Loucy (cell line): ENCODE data around the gene VWA1.

Source experiments
- H2AFZ ChIP-seq: fragments of 200-600 bp; sonication (generic); 2 replicates; pipeline ENCODE4 v1.6.0; 2016; ENCODE audit warnings: antibody characterized with exemption, mild to moderate bottlenecking, low read length, moderate library complexity
- H3F3A ChIP-seq: fragments of 200-600 bp; 2 replicates; pipeline ENCODE4 v1.6.0; 2016; ENCODE audit warnings: antibody characterized with exemption, low read depth, mild to moderate bottlenecking
- H3K27me3 ChIP-seq: fragments of 200-600 bp; sonication (generic); 2 replicates; pipeline ENCODE4 v1.6.1; 2014; ENCODE audit warnings: low read length, mild to moderate bottlenecking; ENCODE audit not compliant: insufficient read depth, poor library complexity, severe bottlenecking
- H3K36me3 ChIP-seq: fragments of 200-600 bp; sonication (generic); 2 replicates; pipeline ENCODE4 v1.6.1; 2016; ENCODE audit warnings: low read length; ENCODE audit not compliant: insufficient read depth
- H3K4me1 ChIP-seq: fragments of 200-600 bp; sonication (generic); 2 replicates; pipeline ENCODE4 v1.5.1; 2014; ENCODE audit warnings: low read length, mild to moderate bottlenecking; ENCODE audit not compliant: insufficient read depth, poor library complexity, severe bottlenecking
- H3K4me2 ChIP-seq: fragments of 200-600 bp; sonication (generic); 2 replicates; pipeline ENCODE4 v1.6.0; 2014; ENCODE audit warnings: antibody characterized with exemption, low read length, low read depth, mild to moderate bottlenecking; ENCODE audit not compliant: poor library complexity, severe bottlenecking
- H3K4me3 ChIP-seq: fragments of 200-600 bp; sonication (generic); 2 replicates; pipeline ENCODE4 v1.5.1; 2014; ENCODE audit warnings: low read length, mild to moderate bottlenecking, mixed read lengths; ENCODE audit not compliant: poor library complexity, severe bottlenecking
- H3K79me2 ChIP-seq: fragments of 200-600 bp; sonication (generic); 2 replicates; pipeline ENCODE4 v1.6.1; 2014; ENCODE audit warnings: low read length; ENCODE audit not compliant: insufficient read depth
- H3K9ac ChIP-seq: fragments of 200-600 bp; sonication (generic); 2 replicates; pipeline ENCODE4 v1.6.0; 2014; ENCODE audit warnings: mild to moderate bottlenecking, low read depth, low read length, moderate library complexity; ENCODE audit not compliant: poor library complexity, severe bottlenecking
- H3K9me2 ChIP-seq: fragments of 200-600 bp; sonication (generic); replicated peaks from 2 replicates; pipeline ENCODE4 v1.6.1; 2016; ENCODE audit warnings: low read depth, low read length, mixed read lengths
- H3K9me3 ChIP-seq: fragments of 200-600 bp; sonication (generic); 2 replicates; pipeline ENCODE4 v1.6.1; 2014; ENCODE audit warnings: mild to moderate bottlenecking, antibody characterized with exemption, low read length, low read depth; ENCODE audit not compliant: insufficient read depth
- H4K20me1 ChIP-seq: fragments of 200-600 bp; sonication (generic); 2 replicates; pipeline ENCODE4 v1.6.0; 2014; ENCODE audit warnings: antibody characterized with exemption, low read length, mild to moderate bottlenecking; ENCODE audit not compliant: insufficient read depth, poor library complexity, severe bottlenecking
- CTCF ChIP-seq: fragments of 200-600 bp; sonication (generic); conservative IDR thresholded peaks from 2 replicates; pipeline ENCODE4 v1.5.1; 2014; ENCODE audit warnings: mild to moderate bottlenecking, antibody characterized with exemption, low read length
- EZH2phosphoT487 ChIP-seq: fragments of 200-600 bp; IDR thresholded peaks from 2 replicates; pipeline ENCODE4 v1.6.1; 2018; ENCODE audit warnings: antibody characterized with exemption, mild to moderate bottlenecking, moderate library complexity, borderline replicate concordance

VWA1 gene

DNA sequence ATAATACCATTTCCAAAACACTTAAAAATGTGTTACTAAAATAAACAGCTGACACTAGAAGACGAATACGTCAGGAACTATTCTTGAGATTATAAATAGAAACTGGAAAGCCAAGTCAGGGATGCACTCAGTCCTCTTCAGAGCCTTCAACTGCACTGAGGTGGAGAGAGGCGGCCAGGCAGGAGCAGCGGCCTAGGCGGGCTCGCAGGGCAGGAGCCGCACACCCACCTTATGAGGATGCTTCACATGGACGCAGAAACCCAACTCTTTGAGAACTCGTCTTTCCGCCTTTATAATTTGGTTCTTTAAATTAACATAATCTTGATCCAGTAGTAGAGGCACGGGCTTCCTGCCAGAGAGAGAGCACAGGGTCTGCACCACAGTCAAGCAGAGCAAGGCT is 40.3 kb upstream of the VWA1 start:
- Histone ChIP-seq H3K9me3 (no peaks in the 10 kb centered on the region), H3K9ac (no peak overlapping the region), H3K27me3 (peaks cover 6% of the 10 kb centered on the region), H3K4me3 (no peak overlapping the region), H3K9me2 (no peaks in the 10 kb centered on the region), H2AFZ (no peak overlapping the region), H3F3A (peaks cover 4% of the 10 kb centered on the region; the same call in 1 of the 2 replicates), H4K20me1 (peaks cover 26% of the 10 kb centered on the region), H3K36me3 (peaks cover 60% of the 10 kb centered on the region; the same call in 1 of the 2 replicates), H3K4me2 (peak overlapping the region; percentile 27), H3K4me1 (peaks cover 19% of the 10 kb centered on the region), H3K79me2 (peaks cover 70% of the 10 kb centered on the region)
- TF ChIP-seq EZH2phosphoT487 (no peak), CTCF (no peak)

DNA sequence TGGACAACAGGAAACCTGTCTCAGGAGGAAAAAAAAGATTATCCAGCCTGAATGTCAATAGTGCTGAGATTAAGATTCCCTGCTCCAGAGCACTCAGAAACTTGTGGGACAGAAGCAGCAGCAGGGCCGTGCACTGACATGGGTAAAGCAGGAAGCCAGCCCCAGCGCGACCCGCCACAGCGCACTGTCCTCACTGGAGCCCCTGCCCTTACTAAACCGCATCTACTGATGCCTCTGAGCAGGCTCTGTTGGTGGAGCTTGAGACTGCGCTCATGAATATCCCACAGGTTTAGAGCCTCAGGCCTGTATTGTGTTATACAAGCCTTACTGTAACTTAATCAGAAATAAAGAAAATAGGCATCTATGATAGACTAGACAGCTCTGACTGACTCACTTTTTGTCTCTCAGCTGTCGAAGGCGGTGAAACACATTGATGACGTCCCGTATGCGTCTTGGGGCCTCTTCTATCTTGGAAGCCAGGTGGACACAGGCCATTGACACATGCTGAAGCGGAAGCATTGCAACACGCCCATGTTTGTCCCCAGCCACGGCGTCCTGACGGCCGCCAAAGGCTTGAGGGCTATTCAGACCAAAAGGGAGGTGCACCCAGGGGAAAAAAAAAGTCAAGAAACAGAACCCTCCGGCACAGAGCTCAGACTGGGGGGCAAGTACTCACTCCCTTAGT is 37.5 kb upstream of the VWA1 start:
- H4K20me1 ChIP-seq, result peaks cover 44% of the 10 kb centered on the region
- H3K27me3 ChIP-seq, result peaks cover 6% of the 10 kb centered on the region
- no peaks in the 10 kb centered on the region for H3F3A ChIP-seq
- H3K79me2 ChIP-seq, result peaks cover 86% of the 10 kb centered on the region
- H3K9me3 ChIP-seq, result no peaks in the 10 kb centered on the region
- TF ChIP-seq CTCF (no peak), EZH2phosphoT487 (no peak)
- peaks cover 37% of the 10 kb centered on the region for H3K4me1 ChIP-seq
- H3K36me3 ChIP-seq, result peaks cover 49% of the 10 kb centered on the region; the same call in 1 of the 2 replicates
- peak overlapping the region; percentile 92 for H3K9ac ChIP-seq
- H3K4me2 ChIP-seq, result peak overlapping the region; percentile 98
- no peaks in the 10 kb centered on the region for H3K9me2 ChIP-seq
- no peak overlapping the region for H2AFZ ChIP-seq
- H3K4me3 ChIP-seq, result peak overlapping the region; percentile 87

GRCh38 chr1:1398677-1399186 is 36.8 kb upstream of the VWA1 start:
- H3K9me3 ChIP-seq, result no peaks in the 10 kb centered on the region
- no peak for TF ChIP-seq CTCF
- TF ChIP-seq EZH2phosphoT487, result no peak
- peaks cover 44% of the 10 kb centered on the region for H4K20me1 ChIP-seq
- peaks cover 37% of the 10 kb centered on the region for H3K4me1 ChIP-seq
- H2AFZ ChIP-seq, result peak overlapping the region; percentile 88
- peak overlapping the region; percentile 98 for H3K4me2 ChIP-seq
- peak overlapping the region; percentile 87 for H3K4me3 ChIP-seq
- peaks cover 82% of the 10 kb centered on the region for H3K79me2 ChIP-seq
- H3F3A ChIP-seq, result no peaks in the 10 kb centered on the region
- H3K36me3 ChIP-seq, result peaks cover 46% of the 10 kb centered on the region; the same call in 1 of the 2 replicates
- H3K9me2 ChIP-seq, result no peaks in the 10 kb centered on the region
- H3K27me3 ChIP-seq, result peaks cover 6% of the 10 kb centered on the region
- H3K9ac ChIP-seq, result peak overlapping the region; percentile 92
